Measurements from ENCODE around the gene PPBP.

PPBP gene, protein sequence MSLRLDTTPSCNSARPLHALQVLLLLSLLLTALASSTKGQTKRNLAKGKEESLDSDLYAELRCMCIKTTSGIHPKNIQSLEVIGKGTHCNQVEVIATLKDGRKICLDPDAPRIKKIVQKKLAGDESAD

DNA sequence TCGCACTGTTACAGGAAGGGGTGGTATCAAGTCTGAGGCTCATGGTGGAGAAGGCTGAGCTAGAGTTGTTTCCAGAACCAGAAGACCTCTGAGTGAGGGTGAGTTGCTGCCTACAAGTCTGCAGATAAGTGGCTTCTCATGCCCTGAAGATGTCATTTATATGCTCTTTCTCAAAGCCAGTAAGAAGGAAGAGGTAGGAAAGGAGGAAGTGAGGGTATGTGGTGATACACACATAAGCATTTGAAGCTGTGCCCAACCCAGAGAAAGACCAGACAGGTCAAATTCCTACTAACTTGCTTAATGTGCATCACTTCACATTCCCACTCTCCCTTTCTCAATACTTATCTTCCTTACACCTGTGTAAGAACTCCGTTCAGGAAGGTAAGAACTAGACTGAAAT lies at the start of gene PPBP:
Gene PPBP (minus strand): TSS at position 130 of the 400 bp plus-strand sequence. CDS start 87 bp downstream, at position 43.
- no peak for DNase-seq

DNA sequence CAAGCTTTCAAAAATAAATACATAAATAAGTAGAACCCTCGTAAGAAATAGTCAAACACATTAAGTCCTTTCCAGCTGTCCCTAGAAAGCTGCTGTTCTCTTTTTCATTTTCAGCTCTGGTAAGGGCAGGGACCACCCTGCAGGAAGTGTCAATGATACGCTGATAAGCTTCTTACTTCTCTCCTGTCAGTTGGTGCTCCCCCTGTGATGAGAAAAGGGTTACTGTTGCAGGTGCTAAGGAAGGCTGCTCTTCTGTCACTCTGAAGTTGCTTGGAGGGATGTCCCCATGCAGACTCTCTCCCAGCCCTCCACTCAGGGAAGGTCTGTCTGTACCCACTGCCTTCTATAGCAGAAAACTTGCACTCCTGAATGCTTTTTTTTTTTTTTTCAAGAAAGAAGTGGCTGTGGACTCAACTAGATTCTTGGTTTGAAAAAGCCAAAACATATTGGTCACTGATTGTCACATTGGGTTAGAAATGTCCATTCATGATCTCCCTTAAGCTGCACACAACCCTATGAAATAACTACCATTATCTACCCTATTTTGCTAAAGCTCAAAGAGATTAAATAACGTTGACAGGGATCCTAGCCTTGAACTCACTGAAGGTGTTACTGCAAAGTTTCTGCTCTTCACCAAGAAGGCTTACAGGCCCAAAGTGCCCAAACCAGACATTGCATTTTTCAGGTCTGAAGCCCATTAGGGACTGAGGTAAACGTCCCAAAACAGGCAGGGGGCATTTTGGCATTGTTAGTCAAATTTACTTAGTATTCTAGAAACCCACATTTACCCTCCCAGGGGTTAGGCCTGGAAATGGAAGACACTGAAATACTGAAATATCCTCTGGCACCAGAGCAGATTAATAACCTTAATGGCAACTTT lies 49.3 kb upstream of the PPBP start:
- DNase-seq: no peak

DNA sequence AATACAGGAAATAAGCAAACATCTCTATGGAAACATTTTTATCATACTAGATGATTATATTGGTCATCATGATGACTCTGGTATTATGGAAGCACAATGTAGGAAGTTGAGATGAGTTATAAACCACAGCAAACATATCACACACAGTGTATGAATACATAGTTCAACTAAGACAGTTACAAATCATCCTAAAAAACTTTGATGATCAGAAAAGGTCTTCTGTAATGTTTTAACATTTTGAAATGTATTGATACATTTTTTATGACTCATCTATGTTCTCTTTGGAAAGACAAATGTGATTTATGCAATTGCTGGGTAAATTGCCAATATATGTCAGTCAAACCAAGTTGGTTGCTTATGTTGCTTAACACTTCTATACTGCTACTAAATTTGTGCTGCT lies 45.7 kb upstream of the PPBP start:
- DNase-seq: no peak

DNA sequence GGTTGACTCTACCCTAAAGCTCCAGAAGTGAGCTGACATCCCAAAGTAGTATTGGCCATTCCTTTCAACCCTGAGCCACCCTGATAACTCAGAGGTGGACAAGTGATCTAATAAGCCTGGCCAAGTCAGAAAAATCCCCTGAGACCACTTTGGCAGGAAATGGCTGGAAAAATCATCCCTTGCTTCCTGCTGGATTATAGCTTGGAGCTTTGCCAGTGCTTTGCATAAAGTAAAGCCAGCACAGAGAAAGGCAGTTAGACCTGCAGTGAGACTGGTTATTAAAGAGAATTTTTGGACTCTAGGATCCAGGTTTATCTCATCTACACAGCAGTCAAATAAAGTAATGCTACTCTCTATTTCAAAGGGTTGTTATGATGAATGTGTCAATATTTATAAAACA lies 44.1 kb upstream of the PPBP start:
- DNase-seq: peak in 1 of 2 experiments; percentile 4

DNA sequence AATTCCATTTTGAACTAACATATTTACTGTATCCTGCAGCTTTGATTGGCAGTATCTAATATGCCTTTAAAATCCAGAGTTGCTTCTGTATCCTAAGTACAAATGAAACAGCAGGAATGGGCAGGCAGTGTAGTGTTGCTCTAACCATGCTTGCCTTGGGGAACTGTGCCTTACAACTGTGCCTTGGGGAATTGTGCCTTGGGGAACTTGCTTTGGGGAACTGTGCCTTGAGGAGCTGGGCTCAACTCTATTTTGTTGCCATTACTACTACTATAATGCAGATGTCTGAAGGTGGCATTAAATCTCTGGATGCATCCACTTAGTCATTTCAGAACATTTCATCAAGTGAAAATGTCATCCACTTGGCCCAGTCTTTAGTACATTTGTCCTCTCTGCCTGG lies 43.6 kb upstream of the PPBP start:
- no peak for DNase-seq

DNA sequence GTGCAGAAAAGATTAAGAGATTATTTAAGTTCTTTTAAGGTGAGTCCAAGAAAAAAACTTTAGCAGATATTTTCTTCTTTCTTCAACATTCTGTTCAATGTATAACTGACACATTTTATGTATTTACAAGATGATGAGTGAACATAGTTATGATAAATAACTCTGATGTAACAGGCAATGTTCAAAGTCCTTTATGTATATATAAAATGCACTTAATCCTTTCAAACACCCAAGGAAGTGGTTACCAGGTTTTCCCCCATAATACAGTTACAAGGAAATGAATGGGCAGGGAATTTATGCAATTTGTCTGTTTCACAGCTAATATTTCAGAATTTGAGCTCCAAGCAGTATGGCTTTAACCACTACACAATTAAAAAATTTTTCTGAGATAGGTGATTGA lies 42.3 kb upstream of the PPBP start:
- DNase-seq: no peak

DNA sequence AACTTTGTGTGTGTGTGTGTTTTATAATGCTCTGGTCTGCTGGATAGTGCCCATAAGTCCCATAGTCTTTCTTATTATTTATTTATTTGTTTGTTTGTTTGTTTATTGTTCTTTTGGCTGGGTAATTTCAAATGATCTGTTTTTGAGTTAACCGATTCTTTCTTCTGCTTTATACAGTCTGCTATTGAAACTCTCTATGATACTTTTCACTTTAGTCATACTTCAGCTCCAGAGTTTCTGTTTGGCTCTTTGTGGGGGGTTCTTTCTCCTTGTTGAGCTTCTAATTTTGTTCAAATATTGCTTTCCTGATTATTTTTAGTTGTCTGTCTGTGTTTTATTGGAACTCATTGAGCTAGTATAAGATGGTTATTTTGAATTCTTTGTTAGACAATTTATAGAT lies 40.5 kb upstream of the PPBP start:
- DNase-seq: no peak

DNA sequence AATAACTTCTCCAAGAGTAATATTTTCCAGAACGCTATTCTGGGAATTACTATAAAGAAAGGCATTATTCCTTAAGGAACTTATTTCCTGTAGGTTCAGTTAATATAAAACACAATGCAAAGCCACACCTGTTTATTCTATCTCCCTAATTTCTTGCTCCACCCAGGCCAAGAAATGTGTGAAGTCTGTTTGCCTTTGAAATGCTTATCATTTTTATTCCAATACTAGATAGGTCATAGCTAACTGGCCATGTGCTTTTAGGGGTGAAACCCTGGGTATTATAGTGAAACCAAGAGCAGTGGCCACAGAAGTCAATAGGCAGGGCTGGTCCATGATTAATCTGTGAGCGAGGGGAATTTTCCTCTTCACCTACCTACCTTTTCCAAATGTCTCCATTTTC lies 35.7 kb upstream of the PPBP start:
- DNase-seq: no peak

DNA sequence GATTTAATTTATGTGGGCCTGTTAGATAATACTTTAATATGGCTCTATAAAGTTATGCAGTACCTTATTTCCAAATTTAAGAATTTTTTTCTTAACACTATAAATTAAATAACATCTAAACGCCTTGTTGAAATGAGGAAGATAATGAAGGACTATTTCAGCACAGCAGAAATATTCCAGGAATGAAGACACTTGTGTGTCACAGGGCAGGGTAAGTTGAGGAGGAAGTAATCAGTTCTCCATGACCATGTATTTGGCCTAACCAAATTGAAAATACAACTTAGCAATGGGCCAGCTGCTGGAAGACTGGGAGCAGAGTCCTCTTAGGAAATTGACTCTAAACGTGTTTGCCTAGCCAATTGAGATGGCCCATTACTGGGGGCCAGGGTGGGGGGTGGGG lies 33.6 kb upstream of the PPBP start:
- no peak for DNase-seq

DNA sequence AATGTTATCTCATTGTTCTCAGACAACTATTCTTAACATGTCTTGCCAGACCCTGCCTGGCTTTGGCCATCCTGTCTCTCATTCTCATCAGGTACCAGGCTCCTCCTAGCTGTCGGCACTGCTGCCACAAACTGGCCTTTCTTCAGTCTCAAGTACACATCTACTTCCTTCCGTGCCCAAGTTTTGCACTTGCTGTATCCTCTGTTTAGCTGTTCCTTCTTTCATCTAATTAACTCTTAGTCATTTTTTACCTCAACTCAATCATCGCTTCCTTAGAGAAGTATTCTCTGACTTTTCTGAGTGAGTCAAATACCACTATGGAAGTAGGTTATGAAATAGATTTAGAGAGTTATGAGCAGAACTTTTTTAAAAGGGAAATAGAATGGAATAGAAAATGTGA lies 30.8 kb upstream of the PPBP start:
- no peak for DNase-seq

DNA sequence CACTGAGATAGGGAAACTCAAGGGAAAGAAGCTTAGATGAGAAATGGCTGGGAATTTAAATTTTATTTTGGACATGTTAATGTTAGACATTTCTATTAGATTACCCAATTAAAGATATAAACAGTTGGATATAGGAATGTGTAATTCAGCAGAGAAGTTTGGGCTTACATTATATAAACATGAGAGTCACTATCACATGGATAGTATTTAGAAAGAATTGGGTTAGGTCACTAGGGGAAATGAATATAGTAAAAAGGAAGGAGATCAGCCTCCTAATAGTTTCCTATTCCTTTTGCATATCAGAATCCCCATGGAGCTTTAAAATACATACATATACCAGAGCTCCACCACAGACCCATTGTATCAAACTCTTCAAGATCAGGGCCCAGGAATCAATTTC lies 30.1 kb upstream of the PPBP start:
- no peak for DNase-seq

DNA sequence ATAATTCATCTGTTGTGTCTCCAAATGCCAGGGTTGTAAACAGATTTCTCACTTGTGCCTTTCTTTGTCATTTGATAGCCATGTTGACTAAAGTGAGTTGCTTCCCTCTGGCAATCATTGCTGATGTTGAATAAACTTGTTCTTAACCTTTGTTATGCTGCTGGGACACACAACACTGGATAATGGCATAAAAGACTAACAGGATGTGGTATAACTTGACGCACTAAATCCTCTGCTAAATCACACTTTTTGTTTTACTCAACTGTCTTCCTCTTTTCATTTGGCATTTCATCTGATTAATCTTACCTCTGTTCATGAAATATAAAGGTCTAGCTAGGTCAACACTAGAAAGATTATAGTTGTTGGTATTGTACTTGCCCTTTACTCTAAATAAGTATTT lies 28.1 kb upstream of the PPBP start:
- DNase-seq: no peak

DNA sequence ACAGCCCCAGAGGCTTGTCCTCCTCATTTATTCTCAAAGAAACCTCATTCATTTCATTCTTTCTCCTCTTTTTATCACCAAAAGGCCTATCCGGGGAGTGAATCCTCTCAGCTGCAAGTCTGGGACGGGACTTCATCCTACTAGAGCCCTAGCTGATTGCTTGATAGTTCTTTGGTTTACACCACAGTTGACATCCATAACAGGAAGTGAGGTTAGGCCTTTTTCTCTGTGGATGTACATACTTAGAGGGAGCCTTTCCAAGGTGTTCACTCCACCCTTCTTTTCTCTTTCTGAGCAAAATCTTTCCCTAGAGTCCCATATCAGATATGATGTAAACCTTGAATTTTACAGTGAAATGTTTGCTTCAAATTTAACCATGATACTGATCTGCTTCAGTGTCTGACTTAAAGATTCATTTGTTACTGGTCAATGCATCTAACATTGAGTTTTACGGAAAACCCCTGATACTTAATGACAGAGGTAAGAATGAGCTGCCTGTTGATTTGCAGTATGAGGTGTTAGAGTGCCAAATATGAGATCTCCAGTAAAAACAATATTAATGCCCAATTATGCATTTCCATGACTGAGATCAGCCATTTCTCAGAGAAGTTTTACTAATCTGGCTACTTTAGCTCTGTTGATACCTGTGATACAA lies 27.3 kb upstream of the PPBP start:
- DNase-seq: no peak

DNA sequence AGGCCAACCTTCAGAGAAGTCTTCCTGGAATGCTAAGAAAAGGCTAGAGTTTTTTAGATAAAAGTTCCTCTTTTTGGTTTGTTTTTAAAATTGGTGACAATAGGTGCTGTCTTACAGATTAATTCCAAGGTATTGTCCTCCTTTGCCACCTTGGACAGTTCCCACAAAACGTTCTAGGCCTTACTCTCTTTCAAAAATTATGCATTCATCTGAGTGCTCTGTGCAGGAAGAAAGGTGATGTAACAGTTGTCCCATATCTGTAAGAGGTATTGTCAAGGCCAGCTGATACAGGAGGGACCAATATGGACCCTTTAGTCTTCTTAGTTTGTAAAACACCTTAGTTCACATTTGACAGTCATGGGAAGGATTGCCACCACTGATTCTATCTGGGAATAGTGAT lies 26.3 kb upstream of the PPBP start:
- no peak for DNase-seq

DNA sequence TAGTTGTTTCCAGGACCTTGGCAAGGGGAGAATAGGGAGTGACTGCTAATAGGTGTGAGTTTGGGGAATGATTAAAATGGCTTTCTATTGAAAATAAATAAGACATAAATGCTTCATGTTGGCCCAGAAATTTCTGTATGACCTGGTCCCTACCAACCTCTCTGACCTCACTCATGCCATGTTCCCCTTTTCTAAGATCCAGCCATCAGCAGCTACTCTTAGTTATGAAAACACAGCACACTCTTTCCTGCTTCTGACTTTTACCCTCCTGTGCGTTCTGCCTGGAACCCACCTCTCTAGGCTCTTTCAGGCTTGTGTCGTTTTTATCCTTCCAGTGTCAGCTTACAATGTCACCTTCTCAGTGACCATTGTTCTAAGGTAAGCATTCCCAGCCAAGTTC lies 25.3 kb upstream of the PPBP start:
- no peak for DNase-seq

DNA sequence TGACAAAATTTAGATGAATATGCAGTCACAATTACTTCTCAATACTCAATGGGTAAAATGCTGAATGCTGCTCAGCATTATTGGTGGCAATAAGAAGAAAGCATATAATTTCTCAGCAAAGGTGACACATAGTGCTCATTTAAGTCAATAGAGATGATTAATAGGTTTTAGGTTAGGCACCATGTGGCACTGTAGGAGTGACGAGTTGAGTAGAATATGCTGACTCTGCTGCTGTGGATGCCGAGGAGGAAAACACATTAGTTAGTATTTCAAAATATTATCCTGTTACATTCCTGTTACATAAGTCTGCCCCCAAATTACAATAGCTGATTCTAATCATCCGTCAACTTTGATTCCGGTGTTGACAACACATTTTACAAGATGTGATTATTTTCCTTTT lies 24.1 kb upstream of the PPBP start:
- DNase-seq: no peak

DNA sequence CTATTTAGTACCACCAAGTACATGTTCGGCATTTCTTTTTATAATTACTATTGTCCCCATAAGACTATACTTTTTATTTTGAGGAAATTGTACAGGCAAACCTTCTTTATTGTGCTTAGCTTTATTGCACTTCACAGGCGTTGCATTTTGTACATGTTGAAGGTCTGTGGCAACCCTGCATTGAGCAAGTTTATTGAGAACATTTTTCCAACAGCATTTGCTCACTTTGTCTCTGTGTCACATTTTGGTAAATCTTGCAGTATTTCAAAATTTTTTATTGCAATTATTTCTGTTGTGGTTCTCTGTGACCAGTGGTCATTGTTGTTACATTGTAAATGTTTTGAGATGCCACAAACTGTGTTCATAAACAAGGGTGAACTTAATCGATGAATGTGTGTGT lies 21.3 kb upstream of the PPBP start:
- DNase-seq: no peak

DNA sequence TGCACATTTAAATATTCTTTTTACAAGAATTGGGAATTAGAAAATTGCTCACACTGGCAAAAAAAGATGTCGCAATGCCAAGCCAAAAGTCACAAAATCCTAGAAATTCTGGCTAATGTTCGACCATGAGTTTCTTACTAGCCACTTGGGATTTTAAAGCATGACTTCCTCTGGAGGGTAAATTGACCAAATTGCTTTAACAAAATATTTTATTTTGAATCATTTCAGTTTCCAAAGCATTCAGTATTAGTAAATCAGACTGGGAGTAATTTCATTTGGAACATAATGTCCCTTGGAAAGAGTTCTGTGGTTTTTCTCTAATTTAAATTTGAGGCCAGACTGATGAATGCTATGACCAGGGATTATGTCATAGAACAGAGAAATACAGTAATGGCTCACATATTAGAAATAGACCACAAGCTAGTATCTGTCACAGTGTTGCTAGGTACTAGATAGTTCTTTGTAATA lies 18.1 kb upstream of the PPBP start:
- DNase-seq: no peak

DNA sequence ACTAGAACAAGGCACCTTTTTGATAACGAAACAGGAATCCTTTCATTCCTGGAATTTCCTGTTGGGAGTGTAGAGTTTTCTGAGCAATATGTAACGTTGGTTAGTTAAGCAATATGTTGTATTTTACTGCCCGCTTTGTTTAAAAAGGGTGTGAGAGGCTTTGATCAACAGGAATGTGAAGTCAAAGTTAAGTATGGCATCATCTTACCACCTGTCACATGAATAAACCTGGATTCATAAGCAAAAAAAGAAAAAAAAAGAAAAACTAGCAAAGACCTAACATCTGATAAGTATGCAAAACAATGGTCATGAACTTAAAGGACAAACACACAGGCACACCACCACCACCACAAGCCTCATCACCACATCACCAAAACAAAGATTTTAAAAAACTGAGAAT lies 17.5 kb upstream of the PPBP start:
- DNase-seq: no peak

DNA sequence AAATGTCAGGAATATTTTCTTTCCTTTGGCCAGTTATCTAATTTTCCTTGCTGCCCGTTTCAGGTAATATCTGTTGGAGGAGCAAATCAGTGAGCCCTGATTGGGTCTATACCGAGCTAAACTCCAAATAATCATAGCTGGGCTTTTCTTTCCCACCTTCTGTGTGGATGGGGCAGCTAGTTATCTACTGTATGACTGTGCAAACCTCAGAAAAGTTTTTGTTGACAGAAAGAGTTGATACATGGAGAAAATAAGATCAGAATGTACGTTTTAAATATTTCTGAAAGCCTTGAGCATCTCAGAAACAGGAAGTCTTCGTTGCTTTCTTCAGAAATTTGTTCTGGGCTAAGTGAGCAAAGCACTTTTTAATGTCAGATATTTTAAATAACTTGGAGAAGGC lies 16.7 kb upstream of the PPBP start:
- DNase-seq: no peak

DNA sequence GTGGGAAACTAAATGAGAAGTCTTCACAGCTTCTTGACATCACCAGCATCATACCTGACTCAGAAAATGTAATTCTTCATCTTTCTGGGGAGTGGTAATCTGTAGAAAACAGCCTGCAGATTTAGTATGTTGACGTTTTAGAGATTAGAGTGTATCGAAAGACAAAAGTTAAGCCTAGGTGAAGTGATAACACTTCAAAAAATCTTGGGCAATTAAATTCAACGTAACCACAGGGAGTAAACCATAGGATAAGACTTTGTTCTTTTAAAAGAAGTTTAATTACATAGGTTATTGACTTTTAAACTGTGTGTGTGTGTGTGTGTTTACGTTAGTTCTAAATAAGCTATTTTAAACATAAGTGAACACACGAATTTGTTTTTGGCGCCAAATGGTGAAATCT lies 12.3 kb upstream of the PPBP start:
- no peak for DNase-seq

DNA sequence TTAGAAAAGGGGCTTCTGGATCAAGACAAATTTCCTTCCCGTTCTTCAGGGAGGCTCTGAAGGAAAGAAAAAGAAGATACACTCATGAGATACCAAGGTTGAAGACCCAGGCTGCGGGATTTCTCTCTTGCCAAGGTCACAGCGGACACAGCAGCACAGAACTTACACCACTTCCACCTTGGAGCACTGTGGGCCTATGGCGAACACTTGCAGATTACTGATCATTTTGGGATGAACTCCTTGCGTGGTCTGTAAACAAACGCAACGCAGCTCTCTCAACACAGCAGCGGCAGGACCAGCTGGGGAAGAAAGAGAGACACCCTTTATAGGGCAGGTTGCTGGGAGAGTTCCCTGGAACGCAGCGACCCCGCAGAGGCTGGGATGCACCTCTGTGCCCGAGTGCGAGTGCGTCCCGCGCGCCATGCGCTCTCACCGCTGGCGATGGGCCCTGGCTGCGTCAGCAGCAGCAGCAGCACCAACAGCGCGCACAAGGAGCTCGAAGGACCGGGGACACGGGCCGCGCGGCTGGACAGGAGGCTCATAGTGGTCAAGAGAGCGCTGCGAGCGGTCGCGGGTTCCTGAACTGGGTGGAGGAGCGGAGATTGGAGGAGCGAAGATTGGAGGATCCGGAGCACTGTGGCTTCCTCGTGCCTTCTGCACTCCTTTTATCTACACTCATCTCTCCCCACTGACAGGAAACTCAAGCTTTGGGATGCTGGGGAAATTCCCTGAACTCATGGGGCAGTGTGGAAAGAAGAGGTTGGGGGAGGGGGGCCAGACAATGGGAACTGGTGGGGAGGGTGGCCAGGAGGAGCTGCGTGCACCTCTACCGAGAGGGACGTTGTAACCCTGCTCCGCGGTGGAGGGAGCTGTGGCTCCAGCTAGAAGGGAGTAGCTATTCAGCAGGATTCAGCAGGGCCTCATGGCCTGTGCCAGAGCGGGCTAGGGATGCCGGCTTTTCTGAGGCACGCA lies 10.3 kb upstream of the PPBP start, which contains the start of gene CXCL5:
Gene CXCL5 (minus strand): TSS at position 638 of the 972 bp plus-strand sequence. CDS start 96 bp downstream, at position 542.
- DNase-seq: no peak

DNA sequence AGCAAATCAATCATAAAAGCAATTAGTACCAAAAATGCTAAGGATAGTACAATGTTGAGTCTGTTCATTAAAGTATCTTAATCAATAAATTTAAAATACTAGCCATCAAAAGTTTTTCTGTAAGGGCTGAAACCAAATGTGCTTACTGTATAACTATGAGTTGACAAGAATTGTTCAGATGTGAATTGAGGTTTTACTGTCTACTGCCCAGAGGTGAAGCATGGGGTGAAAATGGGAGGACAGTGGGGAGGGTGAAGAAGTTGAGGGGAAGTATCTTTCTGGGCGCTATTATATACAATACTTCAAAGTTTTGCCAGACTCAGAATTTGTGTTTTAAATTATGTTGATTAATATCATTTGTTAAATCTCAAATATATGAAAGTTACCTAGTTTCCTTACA lies 4.1 kb upstream of the PPBP start:
- no peak for DNase-seq

All from NCI-H2081 (cell line).